Measurements from ENCODE around the gene RPL32. TPM values are rescaled to one million over a fixed set of nuclear protein-coding genes. Genes with fewer than 3 reads are reported as not detected.

Gene RPL32
- total RNA-seq (ENCODE audit: low replicate concordance), result 1,726 and 2,623 TPM in 2 replicates

DNA sequence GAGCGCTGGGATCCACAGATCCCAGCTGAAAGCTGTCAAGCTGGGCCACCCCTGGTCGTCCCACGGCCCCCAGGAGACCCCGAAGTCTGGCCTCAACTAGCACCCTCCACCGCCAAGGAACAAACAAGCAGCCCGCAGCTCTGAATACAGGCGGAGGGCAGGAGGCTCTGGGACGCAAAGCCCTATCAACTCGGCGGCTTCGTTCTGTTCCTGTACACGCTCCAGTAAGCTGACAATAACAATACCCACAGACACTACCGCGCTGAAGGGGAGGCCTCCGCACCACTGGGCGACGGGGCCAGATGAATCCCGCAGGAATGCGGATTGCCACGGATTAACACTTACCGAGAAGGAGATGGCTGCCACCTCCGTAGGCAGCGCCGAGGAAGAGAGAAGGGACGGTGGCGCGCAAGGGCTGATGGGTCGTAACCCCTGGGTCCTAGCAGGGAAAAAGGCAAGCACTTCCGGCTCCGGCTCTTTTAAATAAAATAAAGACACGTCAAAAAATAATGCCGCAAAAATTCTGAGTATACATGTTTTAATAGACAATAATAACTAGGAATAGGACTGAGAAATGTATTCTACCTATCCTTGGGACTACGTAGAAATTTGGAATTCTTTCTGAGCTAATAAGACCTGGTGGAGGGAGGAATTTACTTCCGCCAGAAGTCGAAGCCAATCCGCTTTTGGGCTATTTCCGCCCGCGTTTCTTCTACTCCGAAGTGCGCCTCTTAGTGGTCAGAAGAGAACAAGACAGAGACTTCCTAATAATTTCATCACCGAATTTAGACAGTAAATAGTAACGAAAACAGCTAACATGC, at the start of gene RPL32:
RPL32 (minus strand) TSS at position 417 of the 821 bp plus-strand sequence. CDS start 1,328 bp downstream, outside the sequence.

DNA sequence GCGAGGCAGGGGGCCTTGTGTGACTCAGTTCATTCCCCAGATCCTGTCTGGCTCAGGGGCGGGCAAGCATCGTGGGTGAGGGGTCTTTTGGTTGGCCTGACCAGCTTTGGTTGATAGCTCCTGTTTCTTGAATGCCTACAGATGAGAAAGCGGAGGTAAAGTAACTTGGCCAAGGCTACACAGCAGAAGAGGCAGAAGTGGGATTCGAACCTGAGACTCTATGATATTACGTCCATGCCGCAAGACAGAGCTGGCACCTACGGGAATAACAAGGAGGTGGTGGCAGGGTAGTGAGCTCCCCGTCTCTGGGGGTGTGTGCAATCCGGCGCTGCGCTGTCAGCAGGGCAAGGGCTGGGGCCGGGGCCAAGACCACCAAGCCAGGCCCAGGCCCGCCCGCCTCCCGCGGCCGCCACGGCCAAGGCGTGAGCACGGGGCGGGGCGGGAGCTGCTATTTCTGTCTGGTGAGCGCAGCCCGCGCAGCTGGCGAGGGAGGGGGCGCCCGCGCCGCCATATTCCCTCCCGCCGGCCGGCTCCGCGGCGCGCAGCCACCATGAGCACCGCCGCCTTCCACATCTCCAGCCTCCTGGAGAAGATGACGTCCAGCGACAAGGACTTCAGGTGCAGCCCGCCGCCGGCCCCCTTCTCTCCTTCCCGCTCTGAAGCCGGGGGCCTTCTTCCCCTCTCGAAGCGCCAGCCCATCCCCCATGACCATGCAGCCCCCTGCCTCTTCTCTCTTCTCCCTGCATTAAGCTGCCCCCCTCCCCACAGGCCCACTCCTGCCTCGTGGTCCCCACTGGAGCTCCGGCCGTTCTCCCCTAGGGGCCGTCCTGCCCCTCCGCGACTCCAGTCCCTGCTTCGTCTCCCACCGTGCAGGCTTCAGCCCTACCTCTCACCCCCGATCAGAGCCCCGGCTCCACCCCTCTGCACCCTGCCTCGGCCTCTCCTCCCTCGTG, 44.9 kb downstream of the RPL32 start, which contains the start of gene CAND2:
CAND2 (plus strand) TSS at position 510 of the 953 bp plus-strand sequence; CDS start at position 551, 41 bp downstream.

Other genes with a start within 250 kb of the RPL32 start
- 79.9 and 91.5 TPM in 2 replicates for gene RAF1, start 177.4 kb downstream of the RPL32 start, total RNA-seq (ENCODE audit: low replicate concordance)
- gene TMEM40, start 82.3 kb downstream of the RPL32 start, total RNA-seq (ENCODE audit: low replicate concordance), result not detected in 2 replicates
- gene CAND2, start 44.9 kb downstream of the RPL32 start, total RNA-seq (ENCODE audit: low replicate concordance), result 0.83 and 4.8 TPM in 2 replicates
- 9.5 and 11.5 TPM in 2 replicates for gene IQSEC1, start 231.9 kb upstream of the RPL32 start, total RNA-seq (ENCODE audit: low replicate concordance)

Measured in smooth muscle cell of the coronary artery (primary cell).